ENCODE measurements around the gene PEMT.
A peak's percentile ranks its signal among the peaks of the same experiment; 100 is the strongest.
"Not testable (repeated sequence)": the region's sequence is repeated elsewhere in the genome, so short reads cannot be mapped to it uniquely, and the experiment has no call there.

Gene PEMT

DNA sequence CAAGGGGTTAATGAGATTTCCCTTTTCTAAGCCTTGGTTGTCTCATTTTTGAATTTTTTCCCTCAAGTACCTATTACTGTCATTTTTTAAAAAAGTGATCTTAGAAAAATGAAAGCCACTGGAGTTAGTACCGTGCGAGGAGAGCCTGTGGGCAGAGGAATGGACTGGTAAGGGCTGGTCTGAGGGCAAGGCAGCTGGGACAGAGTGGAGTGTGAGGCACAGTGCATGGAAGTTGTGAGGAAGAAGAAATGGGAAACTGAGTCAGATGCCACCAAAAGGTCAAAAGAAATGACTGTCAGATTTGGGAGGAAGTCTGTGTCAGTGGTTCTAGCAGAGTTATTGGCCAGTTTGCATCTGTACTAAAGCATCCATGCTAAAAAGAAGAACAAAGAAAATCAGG lies 103.5 kb downstream of the PEMT start:
- no peak for DNase-seq (ENCODE audit: low spot score)

DNA sequence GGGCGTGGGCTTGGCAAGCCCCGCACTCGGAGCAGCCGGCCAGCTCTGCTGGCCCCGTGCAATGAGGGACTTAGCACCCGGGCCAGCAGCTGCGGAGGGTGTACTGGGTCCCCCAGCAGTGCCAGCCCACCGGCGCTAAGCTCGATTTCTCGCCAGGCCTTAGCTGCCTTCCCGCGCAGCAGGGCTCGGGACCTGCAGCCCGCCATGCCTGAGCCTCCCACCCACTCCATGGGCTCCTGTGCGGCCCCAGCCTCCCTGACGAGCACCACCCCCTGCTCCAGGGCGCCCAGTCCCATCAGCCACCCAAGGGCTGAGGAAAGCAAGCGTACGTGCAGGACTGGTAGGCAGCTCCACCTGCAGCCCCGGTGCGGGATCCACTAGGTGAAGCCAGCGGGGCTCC lies 105.1 kb downstream of the PEMT start:
- not testable (repeated sequence) for DNase-seq (ENCODE audit: low spot score)

DNA sequence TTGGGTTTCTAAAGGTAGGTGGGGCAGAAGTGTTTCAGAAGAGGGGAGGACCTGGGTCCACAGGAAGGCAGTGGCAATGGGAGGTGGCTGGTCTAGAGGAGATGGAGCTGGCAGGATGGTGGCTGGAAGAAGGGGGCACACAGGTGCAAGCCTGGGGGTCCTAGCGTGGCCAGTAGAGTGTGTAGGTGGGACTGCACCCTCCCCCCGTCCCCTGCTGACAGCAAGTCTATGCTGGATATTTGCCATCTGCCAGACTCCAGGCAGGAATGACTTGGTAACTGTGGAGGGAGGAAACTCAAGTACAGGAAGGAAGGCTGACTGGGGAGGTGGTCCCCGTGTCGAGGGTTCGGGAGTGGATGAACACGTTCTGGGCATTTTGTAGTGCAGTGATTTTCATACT lies 106.1 kb downstream of the PEMT start:
- no peak for DNase-seq (ENCODE audit: low spot score)

DNA sequence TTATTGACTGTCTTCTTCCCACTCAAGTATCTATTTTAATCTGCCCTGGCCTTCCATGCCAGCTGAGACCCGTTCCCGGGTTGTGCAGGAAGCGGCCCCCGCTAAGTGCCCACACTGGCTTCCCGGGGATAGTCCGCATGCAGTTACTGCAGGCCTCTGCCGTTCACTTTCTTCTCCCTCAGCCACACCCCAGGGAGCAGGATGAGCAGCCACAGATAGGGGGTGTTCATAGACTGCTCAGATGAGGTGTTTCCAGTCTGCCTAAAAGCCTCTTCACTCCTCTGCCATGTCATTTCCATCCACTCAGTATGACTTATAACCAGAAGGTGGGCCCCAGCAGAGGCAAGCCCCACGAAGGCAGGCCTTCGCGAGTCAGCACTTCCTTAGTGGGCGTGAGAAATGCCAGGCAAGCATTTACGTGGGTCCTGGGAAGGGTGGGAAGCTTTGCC lies 107.0 kb downstream of the PEMT start:
- DNase-seq (ENCODE audit: low spot score) = no peak

DNA sequence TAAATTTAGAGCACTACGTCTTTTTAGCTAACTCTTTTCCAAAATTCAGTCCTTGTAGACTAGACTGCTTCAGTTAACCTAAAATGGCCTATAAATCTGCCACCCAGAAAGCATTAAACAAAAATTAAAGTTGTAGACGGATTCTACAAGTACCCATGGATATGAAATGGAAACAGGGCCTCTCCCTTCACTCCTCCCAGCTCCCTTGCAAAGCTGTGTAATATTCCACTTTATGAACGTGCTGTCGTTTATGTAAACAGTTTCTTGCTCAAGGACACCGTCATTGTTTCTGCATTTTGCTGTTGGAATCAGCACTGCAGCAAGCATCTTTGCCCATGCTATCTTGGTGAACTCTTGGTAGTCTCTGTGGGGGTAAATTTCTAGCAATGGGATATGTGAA lies 109.6 kb downstream of the PEMT start:
- DNase-seq (ENCODE audit: low spot score) = no peak

DNA sequence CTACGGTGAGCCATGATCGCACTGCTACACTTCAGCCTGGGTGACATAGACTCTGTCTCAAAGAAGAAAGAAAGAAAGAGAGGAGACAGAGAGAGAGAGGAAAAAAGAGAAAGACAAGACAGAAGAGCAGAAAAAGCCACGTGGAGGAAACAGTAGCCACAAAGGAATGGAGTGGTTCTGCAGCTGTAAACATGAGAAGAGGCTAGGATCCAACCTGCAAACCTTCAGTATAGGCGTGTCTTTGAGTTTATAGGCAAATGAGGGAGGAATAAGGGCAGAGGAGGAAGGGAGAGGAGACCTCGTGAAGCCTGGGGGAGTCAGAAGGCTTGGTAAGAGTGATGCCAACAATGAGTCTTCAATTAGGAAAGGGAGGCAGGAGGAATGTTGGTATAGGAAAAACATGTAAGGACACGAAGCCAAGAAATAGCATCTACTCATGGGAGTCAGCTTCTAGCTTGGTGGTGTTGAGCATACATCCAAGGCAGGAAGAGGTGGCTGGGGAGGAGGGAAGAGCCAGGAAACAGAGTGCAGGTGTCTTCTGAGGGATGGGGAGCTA lies 110.8 kb downstream of the PEMT start:
- no peak for DNase-seq (ENCODE audit: low spot score)

DNA sequence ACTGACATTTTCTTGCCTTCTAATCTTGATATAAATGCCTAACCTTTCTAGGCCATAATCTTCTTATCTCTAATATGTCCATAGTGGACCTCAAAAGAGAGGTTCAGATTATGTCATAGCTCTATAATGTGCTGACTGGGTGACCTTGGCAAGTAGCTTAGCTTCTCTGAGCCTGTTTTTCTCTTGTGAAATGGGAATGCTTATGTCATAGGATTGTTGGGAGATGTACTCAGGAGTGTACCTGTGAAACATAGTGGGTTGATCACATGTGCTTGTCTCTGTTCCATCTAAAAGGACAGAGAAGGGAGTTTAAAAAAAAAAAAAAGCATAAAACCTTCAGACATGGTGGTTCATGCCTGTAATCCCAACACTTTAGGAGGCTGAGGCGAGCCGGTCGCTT lies 112.3 kb downstream of the PEMT start:
- no peak for DNase-seq (ENCODE audit: low spot score)

DNA sequence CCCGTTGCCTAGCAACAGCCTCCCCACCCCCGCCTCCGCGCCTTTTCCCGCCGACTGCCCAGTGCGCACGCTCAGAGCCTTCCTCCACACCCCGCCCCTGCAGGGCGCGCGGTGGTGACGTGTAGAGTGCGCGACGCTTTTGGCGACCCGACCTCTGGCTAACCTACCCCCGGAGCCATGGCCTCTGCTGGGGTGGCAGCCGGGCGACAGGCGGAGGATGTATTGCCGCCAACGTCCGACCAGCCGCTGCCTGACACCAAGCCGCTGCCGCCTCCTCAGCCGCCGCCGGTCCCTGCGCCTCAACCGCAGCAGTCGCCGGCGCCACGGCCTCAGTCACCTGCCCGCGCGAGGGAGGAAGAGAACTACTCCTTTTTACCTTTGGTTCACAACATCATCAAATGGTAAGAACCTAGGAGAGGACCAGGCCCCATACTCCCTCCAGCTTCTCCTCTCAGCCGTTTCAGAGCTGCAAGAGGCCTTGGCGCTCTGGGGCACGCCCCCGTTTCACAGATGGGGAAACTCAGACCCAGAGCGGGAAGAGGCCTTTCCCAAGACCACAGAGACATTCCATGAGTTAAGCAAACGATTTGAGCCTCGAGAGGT lies 114.5 kb downstream of the PEMT start, which contains the start of gene MED9:
TSS of gene MED9 (plus strand) at position 136 of the 603 bp plus-strand sequence. CDS start at position 178, 42 bp downstream.
- peak; percentile 93 for DNase-seq (ENCODE audit: low spot score)

DNA sequence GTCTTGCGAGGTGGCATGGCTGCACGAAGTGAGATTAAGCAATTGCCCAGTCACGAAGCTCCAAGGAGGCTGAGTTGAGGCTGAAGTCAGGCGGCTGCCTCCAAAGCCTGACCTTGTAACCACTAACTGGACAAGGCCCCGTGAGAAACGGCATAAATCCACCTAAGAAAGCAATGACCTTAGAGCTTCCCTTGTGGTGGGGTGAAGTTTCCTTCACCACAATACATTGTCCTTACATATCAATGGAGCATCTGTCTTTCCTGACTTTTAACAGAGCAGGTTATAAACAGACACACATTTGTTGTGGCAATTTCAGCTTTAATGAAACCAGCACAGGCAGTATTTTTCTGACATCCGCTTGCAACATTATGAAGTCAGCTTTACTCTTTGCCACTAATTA lies 117.2 kb downstream of the PEMT start:
- DNase-seq (ENCODE audit: low spot score) = peak; percentile 90

DNA sequence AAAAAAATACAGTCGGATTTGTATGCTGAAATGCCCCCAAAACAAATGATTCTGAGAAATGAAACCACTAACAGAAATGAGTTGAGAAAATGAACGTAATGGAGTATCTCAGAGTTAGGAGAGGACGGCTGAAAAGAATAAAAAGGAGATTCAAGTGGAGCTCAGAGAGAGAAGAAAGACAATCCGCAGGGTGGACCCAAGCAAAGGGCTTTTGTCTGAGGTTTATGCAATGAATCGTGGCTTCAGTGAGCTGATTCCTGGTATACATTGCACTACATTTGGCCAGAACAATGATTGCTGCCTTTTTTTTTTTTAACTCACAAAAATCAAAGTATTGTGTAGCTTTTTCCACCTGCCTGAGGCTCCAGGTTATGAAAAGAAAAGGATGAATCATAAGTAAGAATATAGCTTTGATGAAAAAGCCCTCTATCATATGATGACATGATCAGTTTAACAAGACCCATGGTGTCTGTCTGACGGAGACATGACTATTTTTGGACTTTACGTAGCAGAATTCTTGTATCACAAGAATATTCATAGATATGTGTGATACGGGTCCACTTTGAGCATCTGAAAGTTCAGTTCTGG lies 119.1 kb downstream of the PEMT start:
- DNase-seq (ENCODE audit: low spot score) = peak; percentile 59

DNA sequence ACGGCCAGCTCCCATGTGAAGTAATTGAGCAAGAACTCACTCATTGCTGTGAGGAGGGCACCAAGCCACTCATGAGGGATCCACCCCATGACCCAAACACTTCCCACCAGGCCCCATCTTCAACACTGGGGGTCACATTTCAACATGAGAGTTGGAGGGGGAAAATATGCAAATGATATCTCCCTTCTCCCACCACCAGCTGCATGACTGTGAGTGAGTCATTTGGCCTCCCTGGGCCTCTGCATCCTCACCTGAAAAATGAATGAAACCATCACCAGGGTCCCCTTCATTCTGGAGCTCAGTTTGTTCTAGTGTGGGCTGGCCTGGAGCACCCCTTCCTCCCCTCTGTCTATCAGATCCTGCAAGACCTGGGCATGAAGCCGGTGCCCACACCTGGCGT lies 121.5 kb downstream of the PEMT start:
- no peak for DNase-seq (ENCODE audit: low spot score)

DNA sequence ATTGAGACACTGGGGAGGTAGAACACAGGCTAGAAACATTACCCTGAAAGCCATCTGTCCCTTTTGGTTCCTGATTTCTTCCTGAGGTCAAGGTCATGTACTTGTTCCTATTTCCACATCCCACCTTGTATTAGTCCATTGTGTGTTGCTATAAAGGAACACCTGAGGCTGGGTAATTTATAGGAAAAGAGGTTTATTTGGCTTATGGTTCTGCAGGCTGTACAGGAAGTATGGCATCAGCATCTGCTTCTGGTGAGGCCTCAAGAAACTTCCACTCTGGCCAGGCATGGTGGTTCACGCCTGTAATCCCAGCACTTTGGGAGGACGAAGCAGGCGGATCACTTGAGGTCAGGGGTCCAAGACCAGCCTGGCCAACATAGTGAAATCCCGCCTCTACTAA lies 122.2 kb downstream of the PEMT start:
- DNase-seq (ENCODE audit: low spot score) = no peak

DNA sequence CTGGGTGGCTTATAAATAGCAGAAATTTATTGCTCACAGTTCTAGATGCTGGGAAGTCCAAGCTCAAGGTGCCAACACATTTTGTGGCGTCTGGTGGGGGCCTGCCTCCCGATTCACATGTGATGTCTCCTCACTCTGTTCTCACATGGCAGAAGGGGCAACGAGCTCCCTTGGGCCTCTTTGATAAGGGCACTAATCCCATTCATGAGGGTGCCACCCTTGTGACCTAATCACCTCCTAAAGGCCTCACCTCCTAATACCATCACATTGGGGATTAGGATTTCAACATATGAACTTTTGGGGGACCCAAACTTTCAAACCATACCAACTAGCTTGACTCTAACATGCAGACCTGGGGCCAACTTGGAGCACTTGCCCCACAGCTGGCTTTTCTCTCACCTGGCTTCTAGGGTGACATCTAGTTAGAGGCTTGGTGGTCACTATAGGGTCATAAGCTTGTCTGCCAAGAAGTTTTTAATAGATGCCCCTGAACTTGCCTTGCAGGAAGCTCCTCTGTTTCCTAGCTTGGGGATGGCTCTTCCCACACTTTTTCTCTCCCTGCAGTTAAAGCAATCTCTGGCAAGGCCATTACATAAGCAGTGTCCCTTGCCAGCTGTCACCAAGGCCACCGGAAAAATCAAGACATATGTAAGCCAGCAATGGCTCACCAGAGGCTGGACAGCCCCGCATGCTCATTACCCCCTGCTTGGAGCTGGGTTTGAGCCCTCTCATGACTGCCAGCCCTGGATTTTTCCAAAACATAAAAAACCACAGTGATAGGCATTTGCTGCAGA lies 123.1 kb downstream of the PEMT start:
- no peak for DNase-seq (ENCODE audit: low spot score)

DNA sequence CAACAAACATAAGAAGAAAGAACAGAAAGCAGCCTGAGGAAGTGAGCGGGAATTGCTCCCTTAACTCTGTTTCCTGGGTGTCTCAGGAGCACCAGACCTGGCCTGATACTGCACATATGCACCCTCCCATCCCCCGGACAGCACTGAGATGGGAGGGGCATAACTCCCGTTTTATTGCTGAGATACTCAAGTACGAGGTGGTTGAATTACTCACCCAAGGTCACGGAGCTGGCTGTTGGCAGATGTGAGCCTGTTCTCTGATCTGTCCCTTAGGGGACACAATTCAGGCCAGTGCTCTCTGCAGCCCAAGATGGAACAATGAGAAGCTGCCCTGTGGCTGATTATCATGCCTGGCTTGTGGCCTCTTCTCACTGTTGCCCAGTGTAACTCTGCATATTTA lies 123.8 kb downstream of the PEMT start:
- no peak for DNase-seq (ENCODE audit: low spot score)

DNA sequence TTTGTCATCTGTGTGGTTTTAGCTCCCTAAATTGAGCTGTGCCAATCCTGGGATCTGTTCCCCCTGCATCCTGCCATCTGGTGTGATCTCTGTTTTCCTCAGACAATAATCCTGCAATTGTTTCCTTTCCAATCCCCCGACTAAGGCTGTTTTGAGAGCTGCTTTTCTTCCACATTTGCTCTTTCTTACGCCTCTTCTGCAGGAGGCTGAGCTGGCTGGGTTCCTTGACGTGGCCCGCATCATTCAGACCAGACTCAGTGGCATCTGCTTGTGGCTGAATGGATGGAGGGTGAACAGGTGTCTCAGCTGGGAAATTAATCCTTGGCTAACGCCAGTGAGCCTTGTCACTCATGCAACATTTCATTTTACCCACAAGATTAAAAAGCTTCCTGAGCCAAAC lies 124.5 kb downstream of the PEMT start:
- no peak for DNase-seq (ENCODE audit: low spot score)

DNA sequence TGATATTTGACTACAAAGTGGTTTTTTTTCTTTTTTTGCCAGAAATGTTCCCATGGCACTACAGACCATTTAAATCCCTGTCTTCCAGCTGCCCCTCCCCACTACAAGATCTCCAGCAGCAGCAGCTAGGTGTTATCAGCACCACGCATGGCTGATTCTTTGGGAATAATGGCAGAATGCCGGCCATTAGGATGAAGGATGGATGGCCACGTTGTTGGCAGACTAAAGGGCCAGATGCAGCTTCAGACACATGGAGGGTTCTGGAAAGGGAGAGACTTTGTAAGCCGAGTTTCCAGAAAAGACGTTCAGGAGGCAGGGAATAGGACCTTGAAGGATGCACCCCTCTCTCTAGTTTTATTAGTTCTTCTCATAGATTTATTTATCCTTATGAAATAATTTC lies 125.0 kb downstream of the PEMT start:
- DNase-seq (ENCODE audit: low spot score) = no peak

DNA sequence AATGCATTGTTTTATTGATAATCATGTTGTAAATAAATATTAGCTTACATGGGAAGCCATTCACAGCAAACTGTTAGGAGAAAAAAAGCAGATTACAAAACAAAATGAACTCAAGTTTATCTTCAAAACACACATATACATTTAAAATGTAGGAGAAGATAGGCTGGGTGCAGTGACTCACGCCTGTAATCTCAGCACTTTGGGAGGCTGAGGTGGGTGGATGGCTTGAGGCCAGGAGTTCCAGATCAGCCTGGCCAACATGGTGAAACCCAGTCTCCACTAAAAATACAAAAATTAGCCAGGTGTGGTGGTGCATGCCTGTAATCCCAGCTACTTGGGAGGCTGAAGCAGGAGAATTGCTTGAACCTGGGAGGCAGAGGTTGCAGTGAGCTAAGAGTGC lies 125.6 kb downstream of the PEMT start:
- DNase-seq (ENCODE audit: low spot score) = not testable (repeated sequence)

DNA sequence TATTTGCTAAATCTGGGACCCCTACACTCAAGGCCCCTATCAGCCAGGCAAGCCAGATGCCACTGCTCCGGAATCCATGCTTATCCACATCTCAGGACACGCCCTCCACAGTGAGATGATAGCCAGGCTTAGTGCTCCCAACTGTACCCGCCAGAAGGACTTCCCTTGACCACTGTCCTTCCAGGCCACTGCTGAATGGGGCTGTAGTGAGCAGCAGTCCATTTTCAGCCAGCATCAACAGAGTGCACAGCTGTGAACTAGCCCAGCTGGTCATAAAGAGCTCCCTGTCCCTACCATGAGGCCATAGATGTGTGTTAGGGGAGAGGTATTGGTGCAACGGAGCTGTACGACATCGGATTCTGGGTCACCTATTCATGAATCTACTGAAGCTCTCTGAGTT lies 127.7 kb downstream of the PEMT start:
- DNase-seq (ENCODE audit: low spot score) = no peak

DNA sequence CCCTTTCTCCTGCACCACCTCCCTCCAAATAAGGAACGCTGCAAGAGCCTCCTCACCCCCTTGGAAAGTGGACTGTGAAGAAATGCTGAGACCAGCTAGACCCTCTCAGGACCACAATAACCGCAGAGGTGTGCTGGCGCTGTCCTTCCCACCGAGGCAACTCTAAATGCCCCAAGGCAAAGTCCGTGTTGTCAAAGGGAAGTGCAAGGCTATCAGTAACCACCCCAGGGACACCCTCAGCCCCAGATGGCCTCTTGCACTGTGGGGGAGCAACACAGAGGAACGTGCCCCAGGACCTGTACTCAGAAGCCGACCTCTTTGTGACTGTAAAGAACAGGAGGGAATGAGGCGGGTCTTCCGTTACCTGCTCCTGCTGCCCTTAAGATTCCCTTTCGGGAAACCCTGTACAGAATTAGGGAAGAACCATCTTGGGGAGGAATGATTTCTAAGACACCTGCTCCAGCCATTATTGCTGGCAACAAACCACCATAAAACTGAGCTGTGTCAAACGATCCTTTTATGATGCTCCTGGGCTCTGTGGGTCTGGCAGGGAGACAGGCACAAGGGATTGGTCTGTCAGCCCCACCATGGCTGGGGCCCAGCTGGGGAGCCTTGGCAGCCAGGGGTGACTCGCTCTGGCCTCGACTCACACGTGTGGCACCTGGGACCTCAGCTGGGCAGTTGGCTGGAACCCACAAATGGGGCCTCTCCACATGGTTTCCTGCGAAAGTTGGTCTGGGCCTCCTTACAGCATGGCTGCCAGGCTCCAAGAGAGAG lies 129.3 kb downstream of the PEMT start:
- no peak for DNase-seq (ENCODE audit: low spot score)

DNA sequence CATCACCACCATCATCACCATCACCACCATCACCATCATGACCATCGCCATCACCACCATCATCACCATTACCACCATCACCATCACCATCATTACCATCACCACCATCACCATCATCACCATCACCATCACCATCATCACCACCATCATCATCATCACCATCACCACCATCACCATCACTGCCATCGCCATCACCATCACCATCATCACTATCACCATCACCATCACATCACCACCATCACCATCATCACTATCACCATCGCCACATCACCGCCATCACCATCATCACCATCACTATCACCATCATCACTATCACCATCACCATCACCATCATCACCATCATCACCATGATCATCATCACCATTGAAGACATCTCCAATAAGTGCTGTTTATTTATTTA lies 131.5 kb downstream of the PEMT start:
- DNase-seq (ENCODE audit: low spot score) = no peak

DNA sequence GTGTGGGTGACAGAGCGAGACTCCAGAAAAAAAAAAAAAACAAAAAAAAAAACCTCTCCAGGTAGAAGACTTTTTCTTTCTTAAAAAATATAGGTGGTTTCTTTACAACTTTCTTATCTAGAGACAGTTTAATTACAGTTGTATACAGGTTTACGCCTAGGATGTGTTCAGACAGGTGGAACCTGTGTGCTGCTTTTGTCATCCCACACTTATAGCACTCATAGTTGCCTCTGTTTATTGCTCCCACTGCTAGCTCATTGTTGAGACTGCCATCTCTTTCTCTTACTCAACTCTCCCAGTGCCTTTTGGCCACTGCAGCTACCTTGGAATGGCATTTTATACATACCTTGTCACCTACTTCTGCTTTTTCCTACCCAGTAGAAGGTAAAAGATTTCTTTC lies 133.8 kb downstream of the PEMT start:
- no peak for DNase-seq (ENCODE audit: low spot score)

DNA sequence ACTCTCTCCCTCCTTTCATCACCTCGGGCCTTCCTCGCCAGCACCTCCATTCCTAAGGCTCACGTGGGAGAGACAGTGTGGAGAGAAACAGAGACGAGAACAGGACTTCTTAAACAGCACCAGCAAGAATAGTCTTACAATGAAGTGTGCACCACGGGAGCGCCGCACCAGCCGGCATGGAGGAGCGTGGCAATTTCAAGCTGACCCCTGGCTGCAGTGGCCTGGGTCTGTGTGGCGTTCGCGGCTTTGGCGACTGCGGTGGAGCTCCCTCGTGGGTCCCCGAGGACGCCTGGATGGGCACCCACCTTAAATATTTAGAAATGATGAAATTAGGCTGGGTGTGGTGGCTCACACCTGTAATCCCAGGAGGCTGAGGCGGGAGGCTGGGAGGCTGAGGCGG lies 135.3 kb downstream of the PEMT start:
- DNase-seq (ENCODE audit: low spot score) = no peak

All from COLO829 (cell line).